WTC11 (cell line): ENCODE measurements around the gene GOLGA6L2. TPM values are rescaled to one million over a fixed set of nuclear protein-coding genes. Genes with fewer than 3 reads are reported as not detected.

Experiments
- ATAC-seq: fragments of 200-7000 bp; cut with Tn5 transposase; 2 replicates; pipeline ENCODE4 v1.10.0; 2021; ENCODE audit warnings: mild to moderate bottlenecking, moderate library complexity
- CTCF ChIA-PET: fragments of 300-600 bp; sonication (Branson Sonifier 250); formaldehyde crosslinking; loops from one replicate; lab custom pipeline; 2021; ENCODE audit warnings: antibody characterized with exemption; lab: Charles Lee
- POLR2A ChIA-PET: fragments of 350-600 bp; sonication (Branson Sonifier 250); formaldehyde crosslinking; loops from one replicate; lab custom pipeline; 2021; ENCODE audit warnings: antibody characterized with exemption; lab: Charles Lee
- DNase-seq: peaks from one replicate; pipeline ENCODE4 v3.0.0; 2021; ENCODE audit warnings: low spot score
- H3K27ac Mint-ChIP-seq: 2 replicates; pipeline ENCODE4 v1.8.0; 2021; ENCODE audit warnings: mixed read lengths
- H3K27me3 Mint-ChIP-seq: 2 replicates; pipeline ENCODE4 v1.8.0; 2021; ENCODE audit warnings: low read depth, mild to moderate bottlenecking, moderate library complexity, mixed read lengths
- H3K36me3 Mint-ChIP-seq: 2 replicates; pipeline ENCODE4 v1.8.0; 2021; ENCODE audit warnings: mixed read lengths
- H3K4me1 Mint-ChIP-seq: 2 replicates; pipeline ENCODE4 v1.8.0; 2022; ENCODE audit warnings: mixed read lengths
- H3K4me3 Mint-ChIP-seq: 2 replicates; pipeline ENCODE4 v1.8.0; 2021; ENCODE audit warnings: mild to moderate bottlenecking, moderate library complexity, mixed read lengths
- H3K9me3 Mint-ChIP-seq: 2 replicates; pipeline ENCODE4 v1.8.0; 2021; ENCODE audit warnings: mixed read lengths
- ATF1 ChIP-seq: sonication (generic); formaldehyde crosslinking; IDR thresholded peaks from 2 replicates; pipeline ENCODE4 v1.8.1; 2023; ENCODE audit warnings: mild to moderate bottlenecking, moderate library complexity, missing genetic modification reagents
- CREB1 ChIP-seq: sonication (generic); formaldehyde crosslinking; IDR thresholded peaks from 2 replicates; pipeline ENCODE4 v1.8.0; 2023; ENCODE audit warnings: mild to moderate bottlenecking, missing genetic modification reagents
- FOXP1 ChIP-seq: sonication (generic); formaldehyde crosslinking; IDR thresholded peaks from 2 replicates; pipeline ENCODE4 v1.8.0; 2022; ENCODE audit warnings: missing genetic modification reagents, mild to moderate bottlenecking, moderate library complexity, borderline replicate concordance
- NR1H2 ChIP-seq: sonication (generic); formaldehyde crosslinking; IDR thresholded peaks from 2 replicates; pipeline ENCODE4 v1.9.0; 2021; ENCODE audit warnings: mild to moderate bottlenecking, moderate library complexity, missing genetic modification reagents
- OVOL2 ChIP-seq: fragments of 250-450 bp; sonication (Bioruptor Pico); IDR thresholded peaks from 2 replicates; pipeline ENCODE4 v1.9.0; 2021; ENCODE audit warnings: mild to moderate bottlenecking, borderline replicate concordance
- RORB ChIP-seq: fragments of 250-450 bp; sonication (Bioruptor Pico); IDR thresholded peaks from 2 replicates; pipeline ENCODE4 v1.9.0; 2021; ENCODE audit warnings: mild to moderate bottlenecking
- TCF7 ChIP-seq: sonication (generic); formaldehyde crosslinking; IDR thresholded peaks from 2 replicates; pipeline ENCODE4 v1.8.0; 2022; ENCODE audit warnings: mild to moderate bottlenecking, low read depth, missing genetic modification reagents, moderate library complexity
- TEAD4 ChIP-seq: sonication (generic); formaldehyde crosslinking; IDR thresholded peaks from 2 replicates; pipeline ENCODE4 v1.8.0; 2022; ENCODE audit warnings: mild to moderate bottlenecking, missing genetic modification reagents
- ZBTB21 ChIP-seq: sonication (generic); formaldehyde crosslinking; IDR thresholded peaks from 2 replicates; pipeline ENCODE4 v1.8.1; 2023; ENCODE audit warnings: mild to moderate bottlenecking, missing genetic modification reagents, borderline replicate concordance
- ZNF121 ChIP-seq: sonication (generic); formaldehyde crosslinking; IDR thresholded peaks from 2 replicates; pipeline ENCODE4 v1.8.0; 2023; ENCODE audit warnings: missing genetic modification reagents
- ZNF138 ChIP-seq: sonication (generic); formaldehyde crosslinking; conservative IDR thresholded peaks from 2 replicates; pipeline ENCODE4 v1.8.1; 2022; ENCODE audit warnings: mild to moderate bottlenecking, moderate library complexity, missing genetic modification reagents
- ZNF232 ChIP-seq: sonication (generic); formaldehyde crosslinking; IDR thresholded peaks from 2 replicates; pipeline ENCODE4 v1.8.0; 2022; ENCODE audit warnings: mild to moderate bottlenecking, missing genetic modification reagents
- ZNF317 ChIP-seq: sonication (generic); formaldehyde crosslinking; IDR thresholded peaks from 2 replicates; pipeline ENCODE4 v1.8.1; 2023; ENCODE audit warnings: low read depth, mild to moderate bottlenecking, moderate library complexity, missing genetic modification reagents, borderline replicate concordance
- ZNF396 ChIP-seq: fragments of 250-450 bp; sonication (Bioruptor Pico); IDR thresholded peaks from 2 replicates; pipeline ENCODE4 v1.8.0; 2021; ENCODE audit warnings: mild to moderate bottlenecking, moderate library complexity, borderline replicate concordance
- total RNA-seq: library from RNA; stranded (reverse); gene quantifications from 3 replicates; pipeline ENCODE4 v1.2.3, GENCODE V29; 2021
- TF ChIP-seq, protein P1 (sequence below): sonication (generic); formaldehyde crosslinking; IDR thresholded peaks from 2 replicates; pipeline ENCODE4 v1.8.1; 2023; ENCODE audit warnings: mild to moderate bottlenecking, missing genetic modification reagents, moderate library complexity
- TF ChIP-seq, protein P2 (sequence below): fragments of 250-450 bp; sonication (Bioruptor Pico); IDR thresholded peaks from 2 replicates; pipeline ENCODE4 v2.1.2; 2022; ENCODE audit warnings: mild to moderate bottlenecking, moderate library complexity
- TF ChIP-seq, protein P3 (sequence below): sonication (generic); formaldehyde crosslinking; IDR thresholded peaks from 2 replicates; pipeline ENCODE4 v1.8.1; 2022; ENCODE audit warnings: mild to moderate bottlenecking, moderate library complexity, missing genetic modification reagents
- TF ChIP-seq, protein P4 (sequence below): sonication (generic); formaldehyde crosslinking; IDR thresholded peaks from 2 replicates; pipeline ENCODE4 v1.8.0; 2022; ENCODE audit warnings: mild to moderate bottlenecking, missing genetic modification reagents
- TF ChIP-seq, protein P5 (sequence below): fragments of 250-450 bp; sonication (Bioruptor Pico); IDR thresholded peaks from 2 replicates; pipeline ENCODE4 v1.8.0; 2021; ENCODE audit warnings: mild to moderate bottlenecking
- TF ChIP-seq, protein P6 (sequence below): sonication (generic); formaldehyde crosslinking; IDR thresholded peaks from 2 replicates; pipeline ENCODE4 v1.8.0; 2022; ENCODE audit warnings: mild to moderate bottlenecking, missing genetic modification reagents

GOLGA6L2 gene
- total RNA-seq, 1 experiment from 2014 or later: not detected

DNA sequence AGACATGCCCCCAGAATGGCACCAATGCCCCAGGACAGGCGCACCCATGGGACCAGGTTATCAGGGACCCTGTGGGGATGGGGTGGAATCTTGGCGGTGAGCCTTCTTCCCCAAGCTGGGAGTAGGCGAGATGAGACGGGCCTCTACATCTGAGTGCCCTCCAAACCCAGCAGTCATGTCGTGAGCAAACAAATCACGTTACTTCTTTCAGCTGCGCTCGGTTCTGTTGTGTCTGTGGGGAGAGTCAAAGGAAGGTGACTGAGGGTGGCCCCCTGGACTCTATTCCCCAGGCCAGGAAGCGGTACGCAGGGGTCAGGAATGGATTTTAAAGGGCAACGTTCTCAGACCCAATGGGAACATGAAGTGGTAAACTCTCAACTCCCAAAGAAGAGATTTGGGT is 2.8 kb downstream of the GOLGA6L2 start (continued):
- TF ChIP-seq, protein P1, sequence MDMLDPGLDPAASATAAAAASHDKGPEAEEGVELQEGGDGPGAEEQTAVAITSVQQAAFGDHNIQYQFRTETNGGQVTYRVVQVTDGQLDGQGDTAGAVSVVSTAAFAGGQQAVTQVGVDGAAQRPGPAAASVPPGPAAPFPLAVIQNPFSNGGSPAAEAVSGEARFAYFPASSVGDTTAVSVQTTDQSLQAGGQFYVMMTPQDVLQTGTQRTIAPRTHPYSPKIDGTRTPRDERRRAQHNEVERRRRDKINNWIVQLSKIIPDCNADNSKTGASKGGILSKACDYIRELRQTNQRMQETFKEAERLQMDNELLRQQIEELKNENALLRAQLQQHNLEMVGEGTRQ (CRISPR knock-in tag): no peak
- no peak for TF ChIP-seq ZNF138 (CRISPR knock-in tag)
- TF ChIP-seq, protein P2, sequence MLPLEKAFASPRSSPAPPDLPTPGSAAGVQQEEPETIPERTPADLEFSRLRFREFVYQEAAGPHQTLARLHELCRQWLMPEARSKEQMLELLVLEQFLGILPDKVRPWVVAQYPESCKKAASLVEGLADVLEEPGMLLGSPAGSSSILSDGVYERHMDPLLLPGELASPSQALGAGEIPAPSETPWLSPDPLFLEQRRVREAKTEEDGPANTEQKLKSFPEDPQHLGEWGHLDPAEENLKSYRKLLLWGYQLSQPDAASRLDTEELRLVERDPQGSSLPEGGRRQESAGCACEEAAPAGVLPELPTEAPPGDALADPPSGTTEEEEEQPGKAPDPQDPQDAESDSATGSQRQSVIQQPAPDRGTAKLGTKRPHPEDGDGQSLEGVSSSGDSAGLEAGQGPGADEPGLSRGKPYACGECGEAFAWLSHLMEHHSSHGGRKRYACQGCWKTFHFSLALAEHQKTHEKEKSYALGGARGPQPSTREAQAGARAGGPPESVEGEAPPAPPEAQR (CRISPR knock-in tag): no peak

DNA sequence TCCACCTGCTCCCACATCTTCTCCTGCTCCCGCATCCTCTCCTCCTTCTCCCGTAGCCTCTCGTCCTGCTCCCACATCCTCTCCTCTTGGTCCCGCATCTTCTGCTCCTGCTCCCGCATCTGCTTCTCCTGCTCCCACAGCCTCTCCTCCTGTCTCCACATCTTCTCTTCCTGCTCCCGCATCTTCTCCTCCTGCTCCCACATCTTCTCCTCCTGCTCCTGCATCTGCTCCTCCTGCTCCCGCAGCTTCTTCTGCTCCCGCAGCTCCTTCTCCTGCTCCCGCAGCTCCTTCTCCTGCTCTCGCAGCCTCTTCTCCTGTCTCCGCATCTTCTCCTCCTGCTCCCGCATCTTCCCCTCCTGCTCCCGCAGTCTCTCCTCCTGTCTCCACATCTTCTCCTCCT is 5.8 kb downstream of the GOLGA6L2 start:
- Mint-ChIP-seq H3K9me3 (peaks cover 22% of the 10 kb centered on the region), H3K27me3 (peaks cover 9% of the 10 kb centered on the region; the same call in 1 of the 2 replicates), H3K4me3 (no peak overlapping the region), H3K27ac (no peak overlapping the region)
- TF ChIP-seq, protein P3, sequence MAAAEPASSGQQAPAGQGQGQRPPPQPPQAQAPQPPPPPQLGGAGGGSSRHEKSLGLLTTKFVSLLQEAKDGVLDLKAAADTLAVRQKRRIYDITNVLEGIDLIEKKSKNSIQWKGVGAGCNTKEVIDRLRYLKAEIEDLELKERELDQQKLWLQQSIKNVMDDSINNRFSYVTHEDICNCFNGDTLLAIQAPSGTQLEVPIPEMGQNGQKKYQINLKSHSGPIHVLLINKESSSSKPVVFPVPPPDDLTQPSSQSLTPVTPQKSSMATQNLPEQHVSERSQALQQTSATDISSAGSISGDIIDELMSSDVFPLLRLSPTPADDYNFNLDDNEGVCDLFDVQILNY (CRISPR knock-in tag): no peak
- TF ChIP-seq, protein P4, sequence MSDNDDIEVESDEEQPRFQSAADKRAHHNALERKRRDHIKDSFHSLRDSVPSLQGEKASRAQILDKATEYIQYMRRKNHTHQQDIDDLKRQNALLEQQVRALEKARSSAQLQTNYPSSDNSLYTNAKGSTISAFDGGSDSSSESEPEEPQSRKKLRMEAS: no peak
- no peak for TF ChIP-seq ZNF121 (CRISPR knock-in tag)
- TF ChIP-seq, all 79 proteins: peak for 0
- DNase-seq: no peak
- ChIA-PET CTCF (no interaction called here), POLR2A (no interaction called here)
- H3K4me1 Mint-ChIP-seq: no peaks in the 10 kb centered on the region
- peaks cover 23% of the 10 kb centered on the region for H3K36me3 Mint-ChIP-seq
- ATAC-seq: no peak

DNA sequence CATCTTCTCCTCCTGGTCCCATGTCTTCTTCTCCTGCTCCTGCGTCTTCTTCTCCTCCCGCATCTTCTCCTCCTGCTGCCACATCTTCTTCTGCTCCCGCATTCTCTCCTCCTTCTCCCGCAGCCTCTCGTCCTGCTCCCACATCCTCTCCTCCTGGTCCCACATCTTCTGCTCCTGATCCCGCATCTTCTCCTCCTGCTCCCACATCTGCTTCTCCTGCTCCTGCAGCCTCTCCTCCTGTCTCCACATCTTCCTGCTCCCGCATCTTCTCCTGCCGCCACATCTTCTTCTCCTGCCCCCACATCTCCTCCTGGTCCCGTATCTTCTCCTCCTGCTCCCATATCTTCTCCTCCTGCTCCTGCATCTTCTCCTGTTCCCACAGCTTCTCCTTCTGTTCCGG is 6.4 kb downstream of the GOLGA6L2 start:
- no peak overlapping the region for H3K4me3 Mint-ChIP-seq
- ATAC-seq (no peak), DNase-seq (no peak)
- H3K9me3 Mint-ChIP-seq: peaks cover 22% of the 10 kb centered on the region
- no peaks in the 10 kb centered on the region for H3K4me1 Mint-ChIP-seq
- TF ChIP-seq, protein P5, sequence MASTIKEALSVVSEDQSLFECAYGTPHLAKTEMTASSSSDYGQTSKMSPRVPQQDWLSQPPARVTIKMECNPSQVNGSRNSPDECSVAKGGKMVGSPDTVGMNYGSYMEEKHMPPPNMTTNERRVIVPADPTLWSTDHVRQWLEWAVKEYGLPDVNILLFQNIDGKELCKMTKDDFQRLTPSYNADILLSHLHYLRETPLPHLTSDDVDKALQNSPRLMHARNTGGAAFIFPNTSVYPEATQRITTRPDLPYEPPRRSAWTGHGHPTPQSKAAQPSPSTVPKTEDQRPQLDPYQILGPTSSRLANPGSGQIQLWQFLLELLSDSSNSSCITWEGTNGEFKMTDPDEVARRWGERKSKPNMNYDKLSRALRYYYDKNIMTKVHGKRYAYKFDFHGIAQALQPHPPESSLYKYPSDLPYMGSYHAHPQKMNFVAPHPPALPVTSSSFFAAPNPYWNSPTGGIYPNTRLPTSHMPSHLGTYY (CRISPR knock-in tag): no peak
- TF ChIP-seq FOXP1: no peak
- TF ChIP-seq, protein P4: no peak
- no peak for TF ChIP-seq ZNF317 (CRISPR knock-in tag)
- no peak for TF ChIP-seq TEAD4
- no peak for TF ChIP-seq ZNF396
- no peak for TF ChIP-seq ATF1 (CRISPR knock-in tag)
- TF ChIP-seq TCF7 (CRISPR knock-in tag): no peak
- no peak for TF ChIP-seq ZNF232
- TF ChIP-seq NR1H2 (CRISPR knock-in tag): no peak
- no peak for TF ChIP-seq ZBTB21 (CRISPR knock-in tag)
- no peak for TF ChIP-seq OVOL2 (CRISPR knock-in tag)
- TF ChIP-seq, all 79 proteins: peak for 0
- Mint-ChIP-seq H3K36me3 (peaks cover 23% of the 10 kb centered on the region), H3K27ac (no peak overlapping the region), H3K27me3 (peaks cover 9% of the 10 kb centered on the region; the same call in 1 of the 2 replicates)
- ChIA-PET POLR2A (no interaction called here), CTCF (no interaction called here)

DNA sequence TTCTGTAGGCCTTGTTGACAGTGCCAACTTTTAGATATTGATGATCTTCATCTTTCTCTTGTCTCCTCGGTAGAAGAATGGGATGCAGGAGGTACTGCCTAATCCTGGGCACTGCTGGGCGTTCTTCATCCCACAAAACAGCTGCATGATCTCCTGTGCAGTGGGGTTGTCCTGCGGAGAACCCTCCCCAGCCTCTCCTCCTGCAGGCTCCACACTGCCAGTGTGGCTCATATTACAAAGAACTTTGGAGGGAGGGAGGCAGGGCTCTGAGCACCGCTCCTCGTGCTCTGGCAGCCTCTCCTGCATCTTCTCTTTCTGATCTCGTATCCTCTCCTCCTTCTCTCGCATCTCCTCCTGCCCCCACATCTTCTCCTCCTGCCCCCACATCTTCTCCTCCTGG is 7.5 kb downstream of the GOLGA6L2 start:
- TF ChIP-seq ATF1 (CRISPR knock-in tag) (no peak), RORB (CRISPR knock-in tag) (no peak), CREB1 (CRISPR knock-in tag) (no peak), FOXP1 (no peak)
- TF ChIP-seq, protein P6, sequence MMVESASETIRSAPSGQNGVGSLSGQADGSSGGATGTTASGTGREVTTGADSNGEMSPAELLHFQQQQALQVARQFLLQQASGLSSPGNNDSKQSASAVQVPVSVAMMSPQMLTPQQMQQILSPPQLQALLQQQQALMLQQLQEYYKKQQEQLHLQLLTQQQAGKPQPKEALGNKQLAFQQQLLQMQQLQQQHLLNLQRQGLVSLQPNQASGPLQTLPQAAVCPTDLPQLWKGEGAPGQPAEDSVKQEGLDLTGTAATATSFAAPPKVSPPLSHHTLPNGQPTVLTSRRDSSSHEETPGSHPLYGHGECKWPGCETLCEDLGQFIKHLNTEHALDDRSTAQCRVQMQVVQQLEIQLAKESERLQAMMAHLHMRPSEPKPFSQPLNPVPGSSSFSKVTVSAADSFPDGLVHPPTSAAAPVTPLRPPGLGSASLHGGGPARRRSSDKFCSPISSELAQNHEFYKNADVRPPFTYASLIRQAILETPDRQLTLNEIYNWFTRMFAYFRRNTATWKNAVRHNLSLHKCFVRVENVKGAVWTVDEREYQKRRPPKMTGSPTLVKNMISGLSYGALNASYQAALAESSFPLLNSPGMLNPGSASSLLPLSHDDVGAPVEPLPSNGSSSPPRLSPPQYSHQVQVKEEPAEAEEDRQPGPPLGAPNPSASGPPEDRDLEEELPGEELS (CRISPR knock-in tag): no peak
- H3K36me3 Mint-ChIP-seq: peaks cover 25% of the 10 kb centered on the region
- peaks cover 9% of the 10 kb centered on the region; the same call in 1 of the 2 replicates for H3K27me3 Mint-ChIP-seq
- no peak for DNase-seq
- peaks cover 25% of the 10 kb centered on the region for H3K9me3 Mint-ChIP-seq
- no peak overlapping the region for H3K4me3 Mint-ChIP-seq
- no peak for ATAC-seq
- H3K27ac Mint-ChIP-seq: no peak overlapping the region
- ChIA-PET CTCF (no interaction called here), POLR2A (no interaction called here)
- H3K4me1 Mint-ChIP-seq: no peaks in the 10 kb centered on the region
